Umbilical cord (tissue), 2 donors: ENCODE data around the gene GRIK5. TPM values are rescaled to one million over a fixed set of nuclear protein-coding genes. Genes with fewer than 3 reads are reported as not detected.
A peak's percentile ranks its signal among the peaks of the same experiment; 100 is the strongest.

Experiments
- DNase-seq: peaks from one replicate; pipeline ENCODE4 v3.0.0-alpha.2; 2015; ENCODE audit warnings: low spot score
- total RNA-seq: library from RNA; depleted of rRNA; stranded (reverse); fragments of >200 nt; gene quantifications from one replicate; pipeline ENCODE4 v1.2.3, GENCODE V29; 2014; ENCODE audit warnings: low replicate concordance; ENCODE audit not compliant: insufficient read depth

The GRIK5 gene
- total RNA-seq, 1 donor from 2014 or later = not detected

DNA sequence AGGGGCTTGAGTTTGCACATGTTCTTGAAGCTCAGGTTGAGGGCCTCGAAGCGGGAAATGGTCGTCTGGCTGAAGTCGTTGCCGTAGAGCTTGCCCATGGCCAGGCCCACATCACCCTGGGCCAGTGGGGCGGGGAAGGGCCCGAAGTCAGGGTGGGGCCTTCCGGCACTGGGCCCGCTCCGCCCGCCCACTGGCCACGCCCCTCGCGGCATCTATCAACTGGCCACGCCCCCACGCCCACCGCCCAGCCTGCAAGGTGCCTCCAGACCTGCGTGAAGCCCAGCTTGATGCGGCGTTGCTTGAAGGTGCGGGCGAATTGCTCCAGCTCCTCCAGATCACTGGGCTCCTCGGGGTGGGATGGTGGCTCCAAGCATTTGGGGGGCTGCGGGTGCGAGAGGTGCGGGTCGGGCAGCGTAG, 25.8 kb upstream of the GRIK5 start:
- no peak for DNase-seq

DNA sequence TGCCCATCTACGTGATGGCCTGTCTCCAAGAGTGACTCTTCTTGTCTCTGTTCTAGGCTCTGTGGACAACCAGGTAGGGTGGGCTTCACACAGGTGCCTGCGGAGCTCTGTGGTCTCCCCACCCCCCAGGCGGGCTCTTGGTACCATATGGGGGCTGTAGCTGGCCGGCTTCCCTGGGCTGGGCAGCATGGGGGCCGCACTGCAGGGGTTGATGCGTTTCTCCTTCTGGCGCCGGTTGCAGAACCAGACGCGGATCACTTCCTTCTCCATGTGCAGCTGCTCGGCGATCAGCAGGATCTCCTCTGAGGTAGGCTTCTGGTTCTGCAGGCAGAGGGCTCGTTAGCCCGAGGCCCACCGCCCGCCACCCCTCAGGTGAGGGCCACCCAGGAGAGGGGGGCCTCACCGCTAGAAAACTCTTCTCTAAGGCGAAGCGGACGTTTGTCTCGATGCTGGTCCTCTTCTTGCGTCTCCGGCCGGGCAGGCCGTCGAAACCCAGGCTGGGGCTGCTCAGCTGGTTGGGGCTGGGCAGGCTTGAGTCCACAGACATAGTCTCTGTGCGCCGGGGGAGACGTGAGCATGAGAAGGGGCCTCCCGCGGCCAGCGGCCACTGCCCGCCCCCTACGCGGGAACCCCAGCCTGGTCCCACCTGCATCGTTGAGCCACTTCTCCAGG, 25.3 kb upstream of the GRIK5 start:
- no peak for DNase-seq

GRCh38 chr19:42093926-42094325, 23.9 kb upstream of the GRIK5 start:
- no peak for DNase-seq

DNA sequence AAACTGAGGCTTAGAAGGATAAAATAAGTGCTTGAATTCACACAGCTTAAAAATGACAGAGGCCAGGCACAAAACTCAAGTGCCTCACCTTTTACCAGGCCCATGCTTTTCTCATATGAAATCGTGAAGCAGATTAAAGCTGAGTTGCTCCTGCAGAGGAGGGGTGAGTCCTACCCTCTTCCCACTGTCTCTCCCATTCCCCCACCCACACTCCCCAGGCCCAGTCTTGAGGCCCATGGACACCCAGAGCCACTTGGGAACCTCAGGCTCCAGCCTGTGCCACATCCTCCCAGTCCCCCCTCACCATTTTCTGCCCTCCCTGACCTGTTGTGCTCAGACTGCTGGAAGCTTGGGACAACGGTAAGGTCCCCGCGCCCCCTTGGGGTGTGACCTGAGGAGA, 23.5 kb upstream of the GRIK5 start:
- no peak for DNase-seq

- DNase-seq = no peak
Observed at GRCh38 chr19:42092350-42092749, 22.3 kb upstream of the GRIK5 start.

DNA sequence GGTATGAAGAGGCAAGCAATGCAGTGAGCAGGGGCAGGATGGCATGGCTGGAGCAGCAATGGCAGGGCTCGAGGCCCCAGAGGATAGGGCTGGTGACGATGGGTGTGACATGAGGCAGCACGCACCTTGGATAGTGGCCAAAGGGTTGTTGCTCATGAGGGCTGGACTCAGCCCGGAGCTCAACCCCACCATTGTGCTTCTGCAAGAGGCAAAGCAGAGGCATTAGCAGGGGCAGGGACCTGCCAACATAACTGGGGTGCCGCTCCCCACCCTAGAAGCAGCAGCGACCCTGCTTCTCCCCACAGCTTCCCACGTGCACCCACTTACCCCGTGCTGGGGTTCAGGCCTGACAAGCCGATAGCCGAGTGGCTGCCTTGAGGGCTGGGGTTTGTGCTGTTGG, 21.7 kb upstream of the GRIK5 start:
- no peak for DNase-seq

DNA sequence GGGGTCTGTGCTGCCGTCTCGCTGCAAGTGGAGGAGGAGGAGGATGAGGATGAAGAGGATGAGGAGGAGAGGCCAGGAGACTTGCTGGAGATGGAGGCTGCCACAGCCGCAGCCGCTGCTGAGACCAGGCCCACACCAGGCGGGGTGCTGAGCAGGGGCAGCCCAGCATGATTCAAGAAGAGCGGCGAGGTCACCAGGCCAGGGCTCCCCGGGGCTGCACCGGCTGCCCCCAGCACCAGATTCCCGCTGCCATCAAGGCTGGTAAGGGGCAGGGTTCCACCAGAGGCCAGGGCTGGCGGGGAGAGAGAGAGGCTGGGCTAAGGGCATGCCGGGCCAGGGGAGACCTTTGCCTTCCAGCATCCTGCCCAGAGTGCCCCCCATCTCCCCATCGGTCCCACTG, 21.3 kb upstream of the GRIK5 start:
- no peak for DNase-seq

DNA sequence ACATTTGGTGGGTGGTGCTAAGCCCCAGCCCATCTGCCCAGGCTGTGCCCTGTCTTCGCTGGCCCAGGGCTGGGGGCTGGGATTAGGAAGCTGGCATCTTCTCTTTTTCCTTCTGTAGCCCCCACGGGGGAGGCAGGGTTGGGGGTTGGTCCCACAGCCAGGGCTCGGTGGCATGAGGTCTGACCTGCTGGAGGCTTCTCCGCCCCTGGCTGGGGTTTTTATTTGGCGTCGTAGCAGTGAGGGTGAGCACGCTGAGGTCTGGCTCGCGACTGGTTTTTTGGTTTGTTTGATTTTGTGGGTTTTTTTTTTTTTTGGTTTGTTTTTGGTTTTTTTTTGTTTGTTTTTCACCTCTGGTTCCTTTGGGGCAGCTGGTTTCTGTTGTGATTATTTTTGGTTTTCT, 20.7 kb upstream of the GRIK5 start:
- no peak for DNase-seq

GRCh38 chr19:42089772-42090171, 19.8 kb upstream of the GRIK5 start:
- DNase-seq = no peak

GRCh38 chr19:42089191-42089750, 19.3 kb upstream of the GRIK5 start:
- no peak for DNase-seq

- no peak for DNase-seq
Observed at GRCh38 chr19:42088471-42089190, 18.6 kb upstream of the GRIK5 start.

DNA sequence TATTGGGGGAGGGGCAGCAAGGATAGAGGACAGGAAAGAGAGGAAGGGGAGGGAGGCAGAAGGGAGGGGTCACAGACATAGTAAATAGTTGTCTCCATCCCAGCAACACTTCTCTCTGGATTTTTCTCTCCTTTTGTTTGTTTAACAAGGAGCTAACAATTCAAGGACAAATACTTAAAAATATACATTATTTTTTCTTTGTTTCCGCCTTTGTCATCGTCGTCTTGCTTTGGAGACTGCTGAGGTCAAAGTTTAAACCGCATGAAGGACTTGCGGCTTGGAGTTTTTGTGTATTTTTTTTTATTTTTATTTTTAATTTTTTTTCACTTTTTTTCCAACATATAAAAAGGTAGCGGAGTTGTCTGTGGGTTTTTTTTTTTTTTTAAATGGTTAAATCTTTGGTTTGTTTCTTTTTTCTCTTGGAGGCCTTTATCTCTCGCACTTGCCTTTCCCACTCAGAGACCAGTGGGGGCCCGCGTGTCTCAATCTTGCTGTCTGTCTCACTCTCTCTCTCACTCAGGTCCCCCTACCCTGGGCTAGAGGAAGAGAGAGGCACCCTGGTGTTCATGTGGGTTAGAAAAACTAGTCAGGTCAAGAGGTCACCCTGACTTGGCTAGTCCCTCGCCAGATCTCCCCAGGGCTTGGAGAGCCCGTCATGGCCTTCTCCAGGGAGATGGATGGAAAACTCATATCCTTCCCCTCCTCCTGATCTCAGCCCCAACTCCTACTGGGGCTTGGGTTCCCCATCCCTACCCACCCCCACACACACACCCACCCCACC, 17.0 kb upstream of the GRIK5 start:
- no peak for DNase-seq

GRCh38 chr19:42086188-42086736, 16.3 kb upstream of the GRIK5 start:
- DNase-seq = no peak

- no peak for DNase-seq
Observed at GRCh38 chr19:42083537-42083936, 13.5 kb upstream of the GRIK5 start.

- DNase-seq = peak; percentile 25
Observed at GRCh38 chr19:42081584-42082203, 11.7 kb upstream of the GRIK5 start.

- no peak for DNase-seq
Observed at GRCh38 chr19:42080764-42081375, 10.9 kb upstream of the GRIK5 start.

DNA sequence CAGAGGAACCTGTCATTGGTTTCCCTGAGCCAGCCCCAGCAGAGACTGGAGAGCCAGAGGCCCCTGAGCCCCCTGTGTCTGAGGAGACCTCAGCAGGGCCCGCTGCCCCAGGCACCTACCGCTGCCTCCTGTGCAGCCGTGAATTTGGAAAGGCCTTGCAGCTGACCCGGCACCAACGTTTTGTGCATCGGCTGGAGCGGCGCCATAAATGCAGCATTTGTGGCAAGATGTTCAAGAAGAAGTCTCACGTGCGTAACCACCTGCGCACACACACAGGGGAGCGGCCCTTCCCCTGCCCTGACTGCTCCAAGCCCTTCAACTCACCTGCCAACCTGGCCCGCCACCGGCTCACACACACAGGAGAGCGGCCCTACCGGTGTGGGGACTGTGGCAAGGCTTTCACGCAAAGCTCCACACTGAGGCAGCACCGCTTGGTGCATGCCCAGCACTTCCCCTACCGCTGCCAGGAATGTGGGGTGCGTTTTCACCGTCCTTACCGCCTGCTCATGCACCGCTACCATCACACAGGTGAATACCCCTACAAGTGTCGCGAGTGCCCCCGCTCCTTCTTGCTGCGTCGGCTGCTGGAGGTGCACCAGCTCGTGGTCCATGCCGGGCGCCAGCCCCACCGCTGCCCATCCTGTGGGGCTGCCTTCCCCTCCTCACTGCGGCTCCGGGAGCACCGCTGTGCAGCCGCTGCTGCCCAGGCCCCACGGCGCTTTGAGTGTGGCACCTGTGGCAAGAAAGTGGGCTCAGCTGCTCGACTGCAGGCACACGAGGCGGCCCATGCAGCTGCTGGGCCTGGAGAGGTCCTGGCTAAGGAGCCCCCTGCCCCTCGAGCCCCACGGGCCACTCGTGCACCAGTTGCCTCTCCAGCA, 10.1 kb upstream of the GRIK5 start:
- no peak for DNase-seq

DNA sequence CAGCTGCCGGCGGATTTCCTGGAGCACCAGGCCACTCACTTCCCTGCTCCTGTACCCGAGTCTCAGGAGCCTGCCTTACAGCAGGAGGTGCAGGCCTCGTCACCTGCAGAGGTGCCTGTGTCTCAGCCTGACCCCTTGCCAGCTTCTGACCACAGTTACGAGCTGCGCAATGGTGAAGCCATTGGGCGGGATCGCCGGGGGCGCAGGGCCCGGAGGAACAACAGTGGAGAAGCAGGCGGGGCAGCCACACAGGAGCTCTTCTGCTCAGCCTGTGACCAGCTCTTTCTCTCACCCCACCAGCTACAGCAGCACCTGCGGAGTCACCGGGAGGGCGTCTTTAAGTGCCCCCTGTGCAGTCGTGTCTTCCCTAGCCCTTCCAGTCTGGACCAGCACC, 9.3 kb upstream of the GRIK5 start:
- DNase-seq = no peak

GRCh38 chr19:42078538-42079275, 8.7 kb upstream of the GRIK5 start:
- DNase-seq = no peak
